ENCODE measurements around the gene ARHGEF9. TPM values are rescaled to one million over a fixed set of nuclear protein-coding genes. Genes with fewer than 3 reads are reported as not detected.
A peak's percentile ranks its signal among the peaks of the same experiment; 100 is the strongest.

ARHGEF9 gene
- polyA plus RNA-seq, 1 donor from 2014 or later: 71.9 TPM

GRCh38 chrX:63750811-63751210 is 34.2 kb downstream of the ARHGEF9 start:
- Histone ChIP-seq H3K27me3 (ENCODE audit: insufficient read depth, low read depth, low read length) (no peaks in the 10 kb centered on the region), H3K27ac (ENCODE audit: low read length) (peak overlapping the region; percentile 92), H2AFZ (ENCODE audit: low read depth, low read length) (no peak overlapping the region)

GRCh38 chrX:63747331-63747730 is 37.7 kb downstream of the ARHGEF9 start:
- no peaks in the 10 kb centered on the region for H3K9me2 ChIP-seq (ENCODE audit: insufficient read depth, low read length)
- H3K4me2 ChIP-seq (ENCODE audit: low read length): no peak overlapping the region
- no peaks in the 10 kb centered on the region for H3K36me3 ChIP-seq (ENCODE audit: insufficient read depth, low read length)
- H3K9ac ChIP-seq (ENCODE audit: low read length): no peak overlapping the region
- no peak overlapping the region for H3K27ac ChIP-seq (ENCODE audit: low read length)
- H3K9me3 ChIP-seq (ENCODE audit: low read length): no peaks in the 10 kb centered on the region
- H3K79me2 ChIP-seq (replicated peaks; ENCODE audit: insufficient read depth, low read length): peaks cover 89% of the 10 kb centered on the region
- H3K27me3 ChIP-seq (ENCODE audit: insufficient read depth, low read depth, low read length): no peaks in the 10 kb centered on the region
- H3F3A ChIP-seq (ENCODE audit: insufficient read depth, low read length, poor library complexity, severe bottlenecking): no peaks in the 10 kb centered on the region
- TF ChIP-seq SMC3 (conservative IDR thresholded peaks at IDR 0.05; ENCODE audit: poor library complexity) (no peak), TAF1 (IDR thresholded peaks at IDR 0.05; ENCODE audit: low read depth) (no peak), EZH2 (IDR thresholded peaks at IDR 0.05; ENCODE audit: borderline replicate concordance, insufficient read depth, low read length, poor library complexity, severe bottlenecking) (no peak), RAD21 (conservative IDR thresholded peaks at IDR 0.05) (no peak), MXI1 (conservative IDR thresholded peaks at IDR 0.05; ENCODE audit: poor library complexity, severe bottlenecking) (no peak), POLR2AphosphoS5 (IDR thresholded peaks at IDR 0.05) (no peak), REST (IDR thresholded peaks at IDR 0.05; ENCODE audit: borderline replicate concordance) (no peak), EP300 (conservative IDR thresholded peaks at IDR 0.05; ENCODE audit: poor library complexity, severe bottlenecking) (no peak), CTCF (IDR thresholded peaks at IDR 0.05; ENCODE audit: poor library complexity, severe bottlenecking) (no peak)
- H2AFZ ChIP-seq (ENCODE audit: low read depth, low read length): no peak overlapping the region
- peak overlapping the region; percentile 7 for H3K4me3 ChIP-seq (ENCODE audit: low read length)
- H4K20me1 ChIP-seq (ENCODE audit: insufficient read depth): no peaks in the 10 kb centered on the region

More at GRCh38 chrX:63750811-63751210, 34.2 kb downstream of the ARHGEF9 start:
- Histone ChIP-seq H3K9ac (ENCODE audit: low read length) (peak overlapping the region; percentile 81), H3K9me3 (ENCODE audit: low read length) (no peaks in the 10 kb centered on the region), H4K20me1 (ENCODE audit: insufficient read depth) (no peaks in the 10 kb centered on the region), H3K4me3 (ENCODE audit: low read length) (peak overlapping the region; percentile 76), H3K79me2 (replicated peaks; ENCODE audit: insufficient read depth, low read length) (peaks cover 78% of the 10 kb centered on the region), H3K4me2 (ENCODE audit: low read length) (peak overlapping the region; percentile 62), H3K9me2 (ENCODE audit: insufficient read depth, low read length) (no peaks in the 10 kb centered on the region), H3F3A (ENCODE audit: insufficient read depth, low read length, poor library complexity, severe bottlenecking) (no peaks in the 10 kb centered on the region), H3K36me3 (ENCODE audit: insufficient read depth, low read length) (no peaks in the 10 kb centered on the region)
- no peak for TF ChIP-seq SMC3 (conservative IDR thresholded peaks at IDR 0.05; ENCODE audit: poor library complexity)
- TF ChIP-seq TAF1 (IDR thresholded peaks at IDR 0.05; ENCODE audit: low read depth): no peak
- no peak for TF ChIP-seq RAD21 (conservative IDR thresholded peaks at IDR 0.05)

Data from neural cell (in vitro differentiated cells).